Omental fat pad (tissue), 4 donors: ENCODE measurements around the gene TRIO. TPM values are rescaled to one million over a fixed set of nuclear protein-coding genes. Genes with fewer than 3 reads are reported as not detected.

Experiments used
- ATAC-seq: fragments of 150-250 bp; one replicate; pipeline ENCODE4 v1.9.1; 2016; ENCODE audit warnings: mild to moderate bottlenecking, moderate library complexity; ENCODE audit not compliant: low FRiP score
- DNase-seq: peaks from one replicate; pipeline ENCODE4 v3.0.0-alpha.2; 2019; ENCODE audit warnings: low spot score
- total RNA-seq, 4 donors: library from RNA; depleted of rRNA; stranded (reverse); fragments of >200 nt; gene quantifications; one replicate each; pipeline ENCODE4 v1.1.0, GENCODE V29; 2016
- TF ChIP-seq, protein P1 (sequence below), 3 donors: fragments of 450-650 bp; IDR thresholded peaks; one replicate each; pipeline ENCODE4 v1.5.1; 2016 to 2017; ENCODE audit warnings: antibody characterized with exemption in 3 of 3, mild to moderate bottlenecking in 3 of 3, moderate library complexity in 2 of 3

The TRIO gene
- total RNA-seq, 4 donors from 2014 or later: 125 to 370 (median 193) TPM

DNA sequence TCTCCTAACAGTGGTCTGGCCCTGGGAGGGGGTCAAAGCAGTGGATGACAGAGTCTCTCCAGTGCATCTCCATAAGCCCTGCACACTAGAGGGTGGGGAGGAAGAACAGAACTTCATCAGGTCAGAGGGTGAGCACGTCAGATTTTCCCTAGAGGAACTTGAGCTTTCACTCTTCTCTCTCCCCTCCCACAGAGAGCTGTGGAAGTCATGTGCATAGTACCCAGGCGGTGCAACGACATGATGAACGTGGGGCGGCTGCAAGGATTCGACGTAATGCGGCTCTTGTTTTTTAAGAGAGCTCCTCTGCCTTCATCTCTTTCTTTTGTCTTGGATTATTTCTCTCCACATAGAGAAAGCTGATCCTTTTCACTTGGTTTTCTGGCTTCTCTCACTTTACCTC is 338.2 kb downstream of the TRIO start:
- TF ChIP-seq, protein P1, sequence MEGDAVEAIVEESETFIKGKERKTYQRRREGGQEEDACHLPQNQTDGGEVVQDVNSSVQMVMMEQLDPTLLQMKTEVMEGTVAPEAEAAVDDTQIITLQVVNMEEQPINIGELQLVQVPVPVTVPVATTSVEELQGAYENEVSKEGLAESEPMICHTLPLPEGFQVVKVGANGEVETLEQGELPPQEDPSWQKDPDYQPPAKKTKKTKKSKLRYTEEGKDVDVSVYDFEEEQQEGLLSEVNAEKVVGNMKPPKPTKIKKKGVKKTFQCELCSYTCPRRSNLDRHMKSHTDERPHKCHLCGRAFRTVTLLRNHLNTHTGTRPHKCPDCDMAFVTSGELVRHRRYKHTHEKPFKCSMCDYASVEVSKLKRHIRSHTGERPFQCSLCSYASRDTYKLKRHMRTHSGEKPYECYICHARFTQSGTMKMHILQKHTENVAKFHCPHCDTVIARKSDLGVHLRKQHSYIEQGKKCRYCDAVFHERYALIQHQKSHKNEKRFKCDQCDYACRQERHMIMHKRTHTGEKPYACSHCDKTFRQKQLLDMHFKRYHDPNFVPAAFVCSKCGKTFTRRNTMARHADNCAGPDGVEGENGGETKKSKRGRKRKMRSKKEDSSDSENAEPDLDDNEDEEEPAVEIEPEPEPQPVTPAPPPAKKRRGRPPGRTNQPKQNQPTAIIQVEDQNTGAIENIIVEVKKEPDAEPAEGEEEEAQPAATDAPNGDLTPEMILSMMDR (IDR thresholded peaks at IDR 0.05): no peak
- DNase-seq (no peak), ATAC-seq (no peak)

DNA sequence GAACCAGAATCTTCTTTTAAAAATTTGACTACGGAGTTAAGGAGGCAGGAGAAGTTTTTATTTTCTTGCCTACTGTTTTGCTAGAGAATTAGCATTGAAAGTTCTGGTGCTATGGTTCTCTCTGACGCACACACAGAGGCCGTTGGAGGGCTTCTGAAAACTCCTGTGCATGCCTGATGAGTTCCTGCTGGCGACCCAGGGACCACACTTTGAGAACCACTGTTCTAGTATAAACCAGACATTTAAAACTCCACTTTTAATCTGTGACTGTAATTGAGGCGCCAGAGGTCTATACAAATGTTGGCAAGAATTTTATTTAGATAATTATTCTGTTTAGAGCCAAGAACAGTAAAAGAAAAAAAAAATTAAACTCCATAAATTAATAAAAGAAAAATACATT is 338.9 kb downstream of the TRIO start:
- TF ChIP-seq, protein P1 (IDR thresholded peaks at IDR 0.05): no peak
- no peak for DNase-seq

DNA sequence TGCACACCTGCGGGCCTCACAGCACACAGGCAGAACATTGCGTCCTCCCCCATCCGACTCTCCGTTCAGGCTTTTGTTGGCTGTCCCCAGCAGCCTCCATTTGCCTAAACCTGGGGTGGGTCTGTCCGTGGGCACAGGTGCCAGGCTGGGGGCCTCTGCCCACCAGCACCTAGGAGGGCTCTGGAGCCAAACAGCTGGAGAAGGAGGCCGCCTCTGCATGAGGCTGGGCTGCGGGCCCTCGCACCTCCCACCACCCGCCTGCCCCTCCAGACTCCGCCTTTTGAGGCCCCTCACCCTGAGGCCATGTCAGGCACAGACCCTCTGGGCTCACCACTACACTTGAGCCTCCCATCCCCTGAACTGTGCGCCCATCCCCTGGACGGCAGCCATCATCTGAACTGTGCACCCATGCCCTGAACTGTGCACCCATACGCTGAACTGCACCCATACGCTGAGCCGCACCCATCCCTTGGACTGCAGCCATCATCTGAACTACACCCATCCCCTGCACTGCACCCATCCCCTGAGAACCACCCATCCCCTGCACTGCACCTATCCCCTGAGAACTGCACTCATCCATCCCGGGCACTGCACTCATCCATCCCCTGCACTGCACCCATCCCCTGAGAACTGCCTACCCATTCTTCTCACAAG is 340.5 kb downstream of the TRIO start:
- DNase-seq (no peak), ATAC-seq (no peak)
- TF ChIP-seq, protein P1 (IDR thresholded peaks at IDR 0.05): no peak

More for the DNA sequence above, 338.9 kb downstream of the TRIO start:
- ATAC-seq: no peak

DNA sequence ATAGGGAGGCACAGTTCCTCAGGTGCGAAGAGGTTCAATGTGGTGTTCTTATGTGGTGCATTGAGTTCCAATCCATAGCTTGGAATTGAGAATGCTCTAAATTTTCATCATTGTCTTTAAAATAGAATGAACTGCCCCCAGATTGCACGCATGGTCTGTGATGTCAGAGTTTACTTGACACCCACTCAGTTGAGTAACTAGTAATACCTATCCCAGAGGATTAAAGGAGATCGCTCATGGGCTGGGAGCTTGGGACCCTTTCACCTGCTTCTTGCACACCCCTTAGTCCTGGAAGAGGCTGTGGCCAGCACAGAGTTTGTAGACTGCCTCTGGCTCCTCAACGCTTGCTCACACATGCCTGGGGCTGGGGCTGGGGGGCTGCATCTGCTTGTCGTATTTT is 343.3 kb downstream of the TRIO start:
- DNase-seq: no peak
- TF ChIP-seq, protein P1 (IDR thresholded peaks at IDR 0.05): no peak
- ATAC-seq: no peak

DNA sequence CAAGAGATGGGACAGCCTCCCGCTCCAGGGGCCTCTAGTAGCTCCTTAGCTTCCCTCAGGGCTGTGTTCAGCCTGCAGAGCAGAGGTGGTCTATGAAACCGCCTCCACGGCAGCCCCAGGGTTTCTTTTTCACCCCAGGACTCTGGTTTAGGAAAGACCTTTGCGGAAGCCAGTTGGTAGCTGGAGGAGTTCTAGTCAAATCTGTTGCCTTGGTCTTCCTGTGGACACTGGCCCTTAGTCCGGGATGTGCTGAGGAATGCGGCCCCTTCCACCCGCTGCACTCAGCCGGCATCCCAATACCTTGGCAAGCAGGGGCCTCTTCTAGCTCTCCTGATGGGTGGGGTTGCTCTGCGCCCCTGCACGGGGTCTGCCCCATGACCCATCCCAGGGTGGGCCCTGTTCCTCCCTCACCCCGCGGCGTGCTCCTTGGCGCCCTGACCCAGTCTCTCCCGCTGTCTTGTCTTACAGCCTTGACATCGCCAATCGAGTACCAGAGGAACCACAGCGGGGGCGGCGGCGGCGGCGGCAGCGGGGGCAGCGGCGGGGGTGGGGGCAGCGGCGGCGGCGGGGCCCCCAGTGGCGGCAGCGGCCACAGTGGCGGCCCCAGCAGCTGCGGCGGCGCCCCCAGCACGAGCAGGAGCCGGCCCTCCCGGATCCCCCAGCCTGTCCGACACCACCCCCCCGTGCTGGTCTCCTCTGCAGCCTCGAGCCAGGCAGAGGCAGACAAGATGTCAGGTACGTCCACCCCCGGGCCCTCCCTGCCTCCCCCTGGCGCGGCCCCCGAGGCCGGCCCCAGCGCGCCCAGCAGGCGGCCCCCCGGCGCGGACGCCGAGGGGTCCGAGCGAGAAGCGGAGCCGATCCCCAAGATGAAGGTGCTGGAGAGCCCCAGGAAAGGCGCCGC is 344.1 kb downstream of the TRIO start:
- TF ChIP-seq, protein P1 (IDR thresholded peaks at IDR 0.05): no peak
- ATAC-seq: no peak
- DNase-seq: no peak

DNA sequence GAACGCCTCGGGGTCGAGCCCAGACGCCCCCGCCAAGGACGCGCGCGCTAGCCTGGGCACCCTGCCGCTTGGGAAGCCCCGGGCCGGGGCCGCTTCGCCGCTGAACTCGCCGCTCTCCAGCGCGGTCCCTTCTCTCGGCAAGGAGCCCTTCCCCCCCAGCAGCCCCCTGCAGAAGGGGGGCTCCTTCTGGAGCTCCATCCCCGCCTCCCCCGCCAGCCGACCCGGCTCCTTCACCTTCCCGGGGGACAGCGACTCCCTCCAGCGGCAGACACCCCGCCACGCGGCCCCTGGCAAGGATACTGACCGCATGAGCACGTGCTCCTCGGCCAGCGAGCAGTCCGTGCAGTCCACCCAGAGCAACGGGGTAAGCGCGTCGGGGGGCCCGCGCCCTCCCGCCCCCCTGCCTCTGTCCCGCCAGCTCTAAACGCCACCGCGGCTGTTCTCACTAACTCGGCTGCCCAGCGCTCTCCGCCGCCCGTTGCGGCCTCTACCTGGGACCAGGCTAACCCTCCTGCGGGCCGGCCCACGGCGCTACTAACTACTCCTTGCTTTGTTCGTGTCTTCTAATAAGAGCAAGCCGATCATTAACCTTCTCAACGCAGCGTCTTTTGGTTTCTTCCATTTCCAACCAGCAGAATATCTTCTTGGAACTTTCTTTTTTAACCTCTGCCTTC is 344.9 kb downstream of the TRIO start:
- ATAC-seq: no peak

More for the DNA sequence above, 344.9 kb downstream of the TRIO start:
- TF ChIP-seq, protein P1 (IDR thresholded peaks at IDR 0.05): no peak
- DNase-seq: no peak
